T1000 (cell line): ENCODE measurements around the gene SIGLEC12.

Experiments used
- DNase-seq: peaks from one replicate; lab custom pipeline; 2025; ENCODE audit warnings: mixed read lengths; lab: John Stamatoyannopoulos, UW

Gene SIGLEC12

GRCh38 chr19:51501594-51502263, at the start of gene SIGLEC12:
Gene SIGLEC12 (minus strand): TSS chr19:51501800. CDS start chr19:51501733, 67 bp downstream.
- no peak for DNase-seq

DNA sequence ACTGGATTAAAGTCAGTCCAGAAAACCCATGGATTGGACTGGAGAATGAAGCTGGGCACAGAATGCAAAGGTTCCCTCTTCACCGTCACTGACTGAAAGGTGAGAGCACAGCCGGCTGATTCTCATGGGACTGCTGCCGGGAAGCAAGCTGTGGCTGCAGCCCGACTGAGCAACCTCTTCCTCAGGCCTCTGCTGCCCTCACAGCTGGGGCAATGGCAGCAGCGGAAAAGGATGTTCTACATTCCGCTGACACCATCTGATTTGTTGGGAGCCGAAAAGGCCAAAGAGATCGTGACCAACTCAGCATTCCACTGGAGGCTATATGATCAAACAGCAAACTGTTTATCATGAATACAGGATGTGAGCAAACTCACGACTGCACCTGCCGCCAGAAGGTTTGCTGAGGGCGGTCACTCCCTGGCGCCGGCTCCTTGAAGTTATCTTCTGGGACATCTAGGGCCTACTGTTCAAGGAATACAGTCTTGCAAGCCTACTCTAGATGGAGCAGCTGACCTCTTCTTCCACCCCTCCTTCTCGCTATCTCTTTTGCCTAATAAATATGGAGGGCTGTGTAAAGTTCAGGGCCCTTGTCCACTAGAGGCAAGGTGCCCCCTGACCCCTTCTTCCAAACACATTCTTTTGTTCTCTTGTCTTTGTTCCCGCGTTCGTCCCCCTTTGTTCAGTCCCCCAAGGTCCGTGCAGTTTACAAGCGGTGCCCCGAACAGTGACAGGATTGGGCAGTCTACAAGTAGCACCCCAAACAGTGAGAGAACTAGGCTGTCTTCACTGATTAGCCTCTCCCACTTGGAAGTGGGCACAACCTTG, 49.5 kb upstream of the SIGLEC12 start:
- DNase-seq, result no peak

GRCh38 chr19:51549533-51550324, 48.1 kb upstream of the SIGLEC12 start:
- DNase-seq, result no peak

- DNase-seq, result no peak
These were observed 47.3 kb upstream of the SIGLEC12 start for GRCh38 chr19:51548891-51549305.

DNA sequence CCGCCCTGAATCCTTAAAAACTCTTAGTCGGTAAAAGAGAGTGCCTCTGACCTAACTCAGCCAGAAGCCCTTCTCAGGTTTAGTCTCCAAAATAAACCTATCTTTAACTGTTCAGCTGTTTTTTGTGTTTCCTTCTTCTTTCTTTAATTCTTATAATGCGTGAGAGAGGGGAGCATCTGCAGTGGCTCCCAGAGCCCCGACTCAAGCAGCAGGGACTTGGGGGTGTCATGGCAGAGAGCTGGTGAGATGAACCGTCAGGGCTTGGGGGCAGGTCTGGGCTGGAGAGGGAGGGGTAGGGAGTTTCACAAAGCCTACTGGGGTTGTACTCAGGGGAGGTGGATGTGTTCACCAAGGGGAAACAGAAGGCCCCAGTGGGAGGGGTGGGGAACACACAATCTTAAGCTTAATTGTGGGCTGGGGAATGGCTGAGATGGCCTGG, 46.6 kb upstream of the SIGLEC12 start:
- no peak for DNase-seq

GRCh38 chr19:51547397-51548212, 46.0 kb upstream of the SIGLEC12 start:
- no peak for DNase-seq

DNA sequence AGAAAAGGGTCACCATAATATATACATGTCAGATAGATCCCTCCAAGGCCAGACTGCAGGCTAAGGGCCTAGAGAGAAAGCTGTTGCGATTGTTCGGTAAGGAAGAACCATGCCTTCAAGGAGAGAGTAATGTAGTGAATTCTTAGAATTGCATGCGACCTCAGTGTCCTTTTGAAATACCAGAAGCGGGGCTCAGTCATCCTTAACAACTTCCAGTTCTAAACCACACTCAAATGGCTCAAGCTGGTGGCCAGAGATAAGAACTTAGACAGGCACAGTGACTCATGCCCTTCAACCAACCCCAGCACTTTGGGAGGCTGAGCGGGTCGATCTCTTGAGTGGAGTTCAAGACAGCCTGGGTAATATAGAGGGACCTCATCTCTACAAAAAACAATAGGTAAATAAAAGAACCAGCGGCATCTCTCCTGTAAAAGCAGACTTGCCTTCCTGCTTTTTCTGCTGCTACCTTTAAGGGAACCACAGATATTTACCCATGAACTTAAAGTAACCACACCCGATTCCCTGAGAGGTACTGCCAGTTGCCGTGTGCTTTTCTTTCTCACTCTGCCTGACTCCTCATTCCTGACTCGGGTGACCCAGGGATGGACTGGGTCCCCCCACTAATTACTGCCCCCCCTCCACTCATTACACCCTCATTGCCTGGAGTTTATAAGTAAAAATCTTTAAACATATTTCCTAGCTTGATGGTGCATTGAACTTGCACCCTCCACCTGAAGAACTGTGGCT, 45.2 kb upstream of the SIGLEC12 start:
- no peak for DNase-seq

GRCh38 chr19:51546107-51546649, 44.6 kb upstream of the SIGLEC12 start:
- no peak for DNase-seq

- DNase-seq, result no peak
These were observed 42.4 kb upstream of the SIGLEC12 start for GRCh38 chr19:51544038-51544437.

- DNase-seq, result no peak
These were observed 41.1 kb upstream of the SIGLEC12 start for GRCh38 chr19:51542699-51543098.

GRCh38 chr19:51541458-51542357, 40.1 kb upstream of the SIGLEC12 start:
- DNase-seq, result no peak

DNA sequence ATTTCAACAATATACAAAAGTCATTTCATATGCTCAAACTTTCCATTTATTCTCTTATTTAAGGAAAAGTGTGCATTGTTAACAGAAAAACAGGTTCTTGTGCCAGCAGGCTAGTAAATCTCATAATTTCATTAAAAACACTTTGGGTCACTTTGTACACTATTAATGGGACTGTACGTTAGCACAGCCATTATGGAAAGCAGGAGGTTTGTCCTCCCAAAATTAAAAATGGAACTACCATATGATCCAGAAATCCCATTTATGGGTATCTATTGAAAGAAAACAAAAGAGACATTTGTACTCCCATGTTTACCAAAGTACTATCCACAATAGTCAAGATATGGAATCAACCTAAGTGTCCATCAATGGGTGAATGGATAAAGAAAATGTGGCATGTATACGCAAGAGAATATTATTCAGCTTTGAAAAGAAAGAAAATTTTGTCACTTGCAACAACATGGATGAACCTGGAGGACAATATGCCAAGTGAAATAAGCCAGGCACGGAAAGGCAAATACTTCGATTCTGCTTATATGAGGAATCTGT, 38.3 kb upstream of the SIGLEC12 start:
- no peak for DNase-seq

GRCh38 chr19:51535535-51535934, 33.9 kb upstream of the SIGLEC12 start:
- no peak for DNase-seq

- no peak for DNase-seq
These were observed 30.0 kb upstream of the SIGLEC12 start, which contains the start of gene SIGLEC6 for GRCh38 chr19:51531349-51532315. Gene SIGLEC6 (minus strand): TSS chr19:51531670. CDS start chr19:51531648, 22 bp downstream.

- no peak for DNase-seq
These were observed 29.0 kb upstream of the SIGLEC12 start for GRCh38 chr19:51530616-51531015.

DNA sequence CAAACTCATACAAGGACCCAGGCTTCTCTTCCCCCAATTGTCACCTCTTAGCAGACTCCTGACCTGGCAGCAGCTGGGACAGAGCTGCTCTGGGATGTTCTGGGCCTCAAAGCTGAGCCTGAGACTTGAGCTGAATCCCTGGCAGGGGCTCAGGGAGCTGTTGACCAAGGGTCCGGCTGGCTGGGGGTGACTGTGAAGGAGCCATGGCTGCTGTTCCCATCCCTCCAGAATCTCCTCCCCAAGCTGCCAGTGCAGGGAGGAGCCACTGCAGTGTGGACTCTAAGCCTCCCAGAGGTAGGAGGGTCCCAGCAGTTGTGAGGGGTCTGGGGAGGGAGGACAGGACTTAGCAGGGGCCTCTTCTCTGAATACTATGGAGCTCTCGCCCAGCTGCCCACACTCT, 27.7 kb upstream of the SIGLEC12 start:
- no peak for DNase-seq

GRCh38 chr19:51525651-51526050, 24.1 kb upstream of the SIGLEC12 start:
- DNase-seq, result no peak
